Esophagus (tissue), 2 donors: ENCODE results near the gene SMG9. TPM values are rescaled to one million over a fixed set of nuclear protein-coding genes. Genes with fewer than 3 reads are reported as not detected.
A peak's percentile ranks its signal among the peaks of the same experiment; 100 is the strongest.
"Not testable (repeated sequence)": the region's sequence is repeated elsewhere in the genome, so short reads cannot be mapped to it uniquely, and the experiment has no call there.

ENCODE experiments used
- H3K27ac ChIP-seq, 2 donors: one replicate each; pipeline ENCODE4 v1.5.1; 2013; ENCODE audit warnings: low read depth in 2 of 2, mild to moderate bottlenecking in 2 of 2, inconsistent platforms in 1 of 2, low read length in 1 of 2, moderate library complexity in 1 of 2
- H3K27me3 ChIP-seq, 2 donors: one replicate each; pipeline ENCODE4 v1.6.1; 2013; ENCODE audit warnings: low read length in 2 of 2, control low read depth in 1 of 2, mild to moderate bottlenecking in 1 of 2; ENCODE audit not compliant: insufficient read depth in 2 of 2, control insufficient read depth in 1 of 2
- H3K36me3 ChIP-seq, 2 donors: one replicate each; pipeline ENCODE4 v1.6.1; 2013; ENCODE audit warnings: low read length in 1 of 2; ENCODE audit not compliant: control insufficient read depth in 2 of 2, insufficient read depth in 2 of 2
- H3K4me1 ChIP-seq, 2 donors: one replicate each; pipeline ENCODE4 v1.6.1; 2013; ENCODE audit warnings: low read length in 1 of 2; ENCODE audit not compliant: control insufficient read depth in 2 of 2, insufficient read depth in 2 of 2
- H3K4me3 ChIP-seq, 2 donors: one replicate each; pipeline ENCODE4 v1.5.1; 2013; ENCODE audit warnings: low read length in 2 of 2, mild to moderate bottlenecking in 2 of 2, low read depth in 1 of 2, moderate library complexity in 1 of 2
- H3K9me3 ChIP-seq, 2 donors: one replicate each; pipeline ENCODE4 v1.6.1; 2013; ENCODE audit warnings: mild to moderate bottlenecking in 2 of 2, low read depth in 1 of 2, low read length in 1 of 2, moderate library complexity in 1 of 2; ENCODE audit not compliant: control insufficient read depth in 2 of 2, insufficient read depth in 1 of 2
- WGBS, 2 donors: extraction: QIAGEN DNeasy Blood & Tissue Kit; methylation state at CpG; one replicate each; pipeline ENCODE4 v1.1.7; 2013; 5-methylcytosine and 5-hydroxymethylcytosine counted together
- polyA plus RNA-seq, 2 donors: library from polyadenylated mRNA; stranded (reverse); fragments of 200-250 nt; gene quantifications; one replicate each; pipeline ENCODE4 v1.2.3, GENCODE V29; 2013
- donor health status: healthy with polysubstance abuse.
- donor health status: Bipolar disorder and iron deficiency.

Gene SMG9
- polyA plus RNA-seq, 2 donors, result 15.8 to 23.2 TPM

GRCh38 chr19:43780706-43781525, 26.2 kb upstream of the SMG9 start, which contains the start of gene KCNN4:
Gene KCNN4 (minus strand): TSS chr19:43780973. CDS start chr19:43780861, 112 bp downstream.
- Histone ChIP-seq H3K4me1 (peaks cover 5 to 30% of the 10 kb centered on the region in 2 donors), H3K36me3 (no peaks in the 10 kb centered on the region), H3K4me3 (peak within 1 kb of the TSS; percentile 15 to 19), H3K9me3 (no peaks in the 10 kb centered on the region), H3K27me3 (no peaks in the 10 kb centered on the region), H3K27ac (peak within 1 kb of the TSS; percentile 43 to 58)
- 16 to 21% methylated on average over 19 of the region's 19 CpGs for WGBS, 2 donors

- Histone ChIP-seq H3K9me3 (no peaks in the 10 kb centered on the region), H3K4me3 (peak overlapping the region in 1 of 2 donors; percentile 19), H3K36me3 (no peaks in the 10 kb centered on the region), H3K27me3 (no peaks in the 10 kb centered on the region), H3K27ac (peak overlapping the region in 1 of 2 donors; percentile 47), H3K4me1 (peaks cover 3 to 28% of the 10 kb centered on the region in 2 donors)
- WGBS, 2 donors, result 24 to 33% methylated on average over 3 of the region's 3 CpGs
These were observed 25.1 kb upstream of the SMG9 start for GRCh38 chr19:43779820-43780219.

GRCh38 chr19:43779147-43779819, 24.5 kb upstream of the SMG9 start:
- peak overlapping the region in 1 of 2 donors; percentile 47 for H3K27ac ChIP-seq
- WGBS, 2 donors, result 58 to 70% methylated on average over 8 to 16 of the region's 16 CpGs
- H3K9me3 ChIP-seq, result no peaks in the 10 kb centered on the region
- peaks cover 3 to 26% of the 10 kb centered on the region in 2 donors for H3K4me1 ChIP-seq
- H3K27me3 ChIP-seq, result no peaks in the 10 kb centered on the region
- H3K4me3 ChIP-seq, result no peak overlapping the region
- no peaks in the 10 kb centered on the region for H3K36me3 ChIP-seq

GRCh38 chr19:43778651-43779050, 23.9 kb upstream of the SMG9 start:
- peaks cover 4 to 28% of the 10 kb centered on the region in 2 donors for H3K4me1 ChIP-seq
- H3K9me3 ChIP-seq, result no peaks in the 10 kb centered on the region
- no peak overlapping the region for H3K4me3 ChIP-seq
- no peak overlapping the region for H3K27ac ChIP-seq
- no peaks in the 10 kb centered on the region for H3K36me3 ChIP-seq
- H3K27me3 ChIP-seq, result no peaks in the 10 kb centered on the region
- 77 to 86% methylated on average over 1 of the region's 1 CpG for WGBS, 2 donors

GRCh38 chr19:43777163-43777695, 22.5 kb upstream of the SMG9 start:
- H3K9me3 ChIP-seq, result no peaks in the 10 kb centered on the region
- no peak overlapping the region for H3K27ac ChIP-seq
- no peaks in the 10 kb centered on the region for H3K36me3 ChIP-seq
- H3K4me1 ChIP-seq, result peaks cover 4 to 17% of the 10 kb centered on the region in 2 donors
- WGBS, 2 donors, result 3 to 8% methylated on average over 4 of the region's 4 CpGs
- no peaks in the 10 kb centered on the region for H3K27me3 ChIP-seq
- no peak overlapping the region for H3K4me3 ChIP-seq

GRCh38 chr19:43776286-43776685, 21.5 kb upstream of the SMG9 start:
- Histone ChIP-seq H3K27ac (no peak overlapping the region), H3K4me3 (no peak overlapping the region), H3K36me3 (no peaks in the 10 kb centered on the region), H3K9me3 (no peaks in the 10 kb centered on the region), H3K4me1 (peaks cover 4 to 12% of the 10 kb centered on the region in 2 donors), H3K27me3 (no peaks in the 10 kb centered on the region)
- WGBS, 2 donors, result 60 to 65% methylated on average over 11 of the region's 11 CpGs

- WGBS, 2 donors, result 89% methylated on average over 7 of the region's 7 CpGs
- H3K4me3 ChIP-seq, result no peak overlapping the region
- peaks cover 4 to 5% of the 10 kb centered on the region in 2 donors for H3K4me1 ChIP-seq
- H3K27ac ChIP-seq, result no peak overlapping the region
- H3K27me3 ChIP-seq, result no peaks in the 10 kb centered on the region
- H3K9me3 ChIP-seq, result no peaks in the 10 kb centered on the region
- no peaks in the 10 kb centered on the region for H3K36me3 ChIP-seq
These were observed 20.6 kb upstream of the SMG9 start for GRCh38 chr19:43775299-43775890.

- H3K9me3 ChIP-seq, H3K36me3 ChIP-seq, H3K4me1 ChIP-seq, H3K4me3 ChIP-seq, H3K27me3 ChIP-seq, H3K27ac ChIP-seq: not testable (repeated sequence)
- 61 to 79% methylated on average over 11 of the region's 11 CpGs for WGBS, 2 donors
These were observed 20.1 kb upstream of the SMG9 start for GRCh38 chr19:43774940-43775258.

GRCh38 chr19:43774103-43774939, 19.6 kb upstream of the SMG9 start:
- H3K27me3 ChIP-seq, result no peaks in the 10 kb centered on the region
- H3K36me3 ChIP-seq, result peaks cover 0 to under 1% of the 10 kb centered on the region in 2 donors
- no peak overlapping the region for H3K4me3 ChIP-seq
- H3K9me3 ChIP-seq, result no peaks in the 10 kb centered on the region
- 38 to 50% methylated on average over 61 to 63 of the region's 63 CpGs for WGBS, 2 donors
- H3K27ac ChIP-seq, result no peak overlapping the region
- H3K4me1 ChIP-seq, result peaks cover 4 to 5% of the 10 kb centered on the region in 2 donors
